NCI-H2171 (cell line): ENCODE data around the gene GGA1.
"Not testable (repeated sequence)": the region's sequence is repeated elsewhere in the genome, so short reads cannot be mapped to it uniquely, and the experiment has no call there.

Experiments
- DNase-seq: peaks from one replicate; lab custom pipeline; 2025; lab: John Stamatoyannopoulos, UW

The GGA1 gene

GRCh38 chr22:37650463-37651136 lies 42.0 kb downstream of the GGA1 start:
- DNase-seq: no peak

- no peak for DNase-seq
These were observed 46.1 kb downstream of the GGA1 start for GRCh38 chr22:37654563-37655251.

DNA sequence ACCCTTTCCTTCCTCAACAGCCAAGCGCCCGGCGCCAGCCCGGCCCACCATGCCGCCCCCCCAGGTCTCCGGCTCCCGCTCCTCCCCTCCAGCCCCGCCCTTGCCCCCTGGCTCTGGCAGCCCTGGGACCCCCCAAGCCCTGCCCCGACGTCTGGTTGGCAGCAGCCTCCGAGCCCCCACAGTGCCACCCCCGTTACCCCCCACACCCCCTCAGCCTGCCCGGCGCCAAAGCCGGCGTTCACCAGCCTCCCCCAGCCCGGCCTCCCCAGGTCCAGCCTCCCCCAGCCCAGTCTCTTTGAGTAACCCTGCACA lies 46.6 kb downstream of the GGA1 start:
- no peak for DNase-seq

DNA sequence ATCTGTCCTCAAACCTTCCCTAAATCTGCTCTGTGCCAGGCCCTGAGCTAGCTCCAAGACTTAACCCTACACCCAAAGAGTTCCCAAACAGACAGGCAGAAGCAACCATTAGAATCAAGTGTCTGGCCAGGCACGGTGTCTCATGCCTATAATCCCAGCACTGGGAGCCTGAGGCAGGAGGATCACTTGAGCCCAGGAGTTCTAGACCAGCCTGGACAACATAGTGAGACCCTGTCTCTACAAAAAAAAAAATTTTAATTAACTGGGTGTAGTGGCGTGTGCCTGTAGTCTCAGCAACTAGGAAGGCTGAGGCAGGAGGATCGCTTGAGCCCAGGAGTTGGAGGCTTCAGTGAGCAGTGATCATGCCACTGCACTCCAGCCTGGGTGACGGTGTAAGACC lies 47.9 kb downstream of the GGA1 start:
- not testable (repeated sequence) for DNase-seq

DNA sequence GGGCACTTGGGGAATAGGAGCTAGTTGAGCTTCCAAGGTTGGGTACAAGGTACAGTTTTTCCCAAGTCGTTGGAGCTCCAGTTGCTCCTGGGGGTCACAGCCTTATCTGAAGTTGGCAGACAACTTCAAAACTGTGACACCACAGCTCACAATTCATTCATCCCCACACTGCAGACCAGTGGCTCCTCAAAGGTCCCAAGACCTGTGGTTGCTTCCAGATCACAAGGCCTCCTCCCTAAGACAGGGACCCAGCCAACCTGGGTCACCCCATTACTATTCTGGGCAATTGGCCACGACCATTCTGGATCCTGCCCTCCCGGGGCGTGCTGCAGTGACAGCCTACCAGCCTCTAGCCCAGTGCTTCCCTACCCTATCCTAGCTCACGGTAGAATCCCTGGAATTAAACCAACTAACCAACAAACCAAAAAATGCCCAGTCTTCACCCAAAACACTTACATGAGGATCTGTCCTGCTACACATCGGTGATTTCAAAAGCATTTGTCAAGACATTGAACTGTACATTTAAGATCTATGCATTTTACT lies 49.0 kb downstream of the GGA1 start:
- DNase-seq: no peak

GRCh38 chr22:37658133-37659065 lies 49.8 kb downstream of the GGA1 start, which contains the start of gene PDXP:
Gene PDXP, plus strand, starts transcription at chr22:37658723. Its CDS starts 60 bp downstream, at chr22:37658783.
- peak; percentile 99 for DNase-seq

- peak; percentile 32 for DNase-seq
These were observed 50.6 kb downstream of the GGA1 start for GRCh38 chr22:37659066-37659896.

DNA sequence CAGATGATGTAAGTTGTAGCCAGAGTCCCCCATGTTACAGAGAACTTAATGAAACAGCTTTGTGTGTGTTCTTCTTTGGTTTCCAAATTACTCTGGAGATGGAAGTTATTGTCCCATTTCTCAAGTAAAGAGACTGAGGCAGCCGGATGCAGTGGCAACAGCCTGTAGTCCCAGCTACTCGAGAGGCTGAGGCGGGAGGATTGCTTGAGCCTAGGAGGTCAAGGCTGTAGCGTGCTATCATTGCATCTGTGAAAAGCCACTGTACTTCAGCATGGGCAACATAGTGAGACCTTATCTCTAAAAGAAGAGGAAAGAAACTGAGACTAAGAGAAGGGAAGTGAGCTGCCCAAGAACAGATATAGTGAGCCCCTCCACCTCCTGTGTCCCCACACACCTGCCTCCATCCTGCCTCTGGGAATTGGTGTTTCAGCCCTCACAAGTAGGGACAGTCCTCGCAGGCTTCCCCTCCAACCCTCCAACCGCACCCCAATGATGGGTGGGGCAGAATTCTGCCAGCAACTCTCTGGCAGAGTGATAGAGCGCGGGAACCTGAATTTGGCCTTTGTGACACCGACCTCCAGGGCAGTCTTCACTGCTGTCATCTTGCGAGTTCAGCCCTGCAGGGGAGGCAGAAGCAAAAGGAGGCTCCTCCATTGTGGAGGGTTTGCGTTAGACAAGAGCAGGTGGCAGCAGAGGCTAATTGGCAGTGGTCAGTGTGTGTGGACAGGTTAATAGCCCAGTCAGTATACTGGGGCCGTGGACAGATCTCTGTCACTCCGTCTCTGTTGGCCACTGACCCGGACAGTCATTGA lies 51.5 kb downstream of the GGA1 start:
- DNase-seq: no peak

DNA sequence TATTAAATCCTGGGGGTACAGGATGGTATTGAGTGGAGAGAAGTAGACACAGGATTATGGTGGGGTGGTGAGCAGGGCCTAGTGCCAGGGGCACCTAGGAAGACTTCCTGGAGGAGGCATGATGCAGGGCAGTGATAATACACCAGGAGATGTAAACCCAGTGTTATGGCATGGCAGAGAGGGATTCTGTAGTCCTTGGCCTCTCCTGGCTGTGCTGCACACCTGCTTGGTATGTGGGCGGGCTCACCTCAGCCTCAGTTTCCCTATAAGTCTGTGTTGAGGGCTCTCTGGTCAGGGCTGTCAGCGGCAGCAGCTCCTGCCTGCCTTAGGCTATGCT lies 52.0 kb downstream of the GGA1 start:
- no peak for DNase-seq

GRCh38 chr22:37661160-37661924 lies 52.7 kb downstream of the GGA1 start:
- DNase-seq: peak; percentile 86

DNA sequence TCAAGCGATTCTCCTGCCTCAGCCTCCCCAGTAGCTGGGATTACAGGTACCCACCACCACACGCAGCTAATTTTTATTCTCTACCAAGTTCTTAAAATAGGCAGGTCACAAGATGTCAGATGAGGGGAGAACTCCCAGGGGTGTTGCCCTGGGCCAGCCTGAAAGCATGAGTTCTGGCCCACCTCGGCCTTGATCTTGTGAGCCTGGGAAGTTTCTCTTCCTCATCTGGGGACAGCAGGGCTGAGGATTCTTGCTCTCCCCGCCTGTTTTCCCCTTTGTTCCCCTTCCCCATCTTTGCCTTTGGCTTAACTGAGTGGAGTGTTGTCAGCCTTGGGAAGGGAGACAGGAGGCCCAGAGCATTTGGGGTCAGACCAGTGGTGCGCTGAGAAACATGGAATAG lies 53.4 kb downstream of the GGA1 start:
- no peak for DNase-seq

GRCh38 chr22:37663521-37664140 lies 55.0 kb downstream of the GGA1 start:
- no peak for DNase-seq

DNA sequence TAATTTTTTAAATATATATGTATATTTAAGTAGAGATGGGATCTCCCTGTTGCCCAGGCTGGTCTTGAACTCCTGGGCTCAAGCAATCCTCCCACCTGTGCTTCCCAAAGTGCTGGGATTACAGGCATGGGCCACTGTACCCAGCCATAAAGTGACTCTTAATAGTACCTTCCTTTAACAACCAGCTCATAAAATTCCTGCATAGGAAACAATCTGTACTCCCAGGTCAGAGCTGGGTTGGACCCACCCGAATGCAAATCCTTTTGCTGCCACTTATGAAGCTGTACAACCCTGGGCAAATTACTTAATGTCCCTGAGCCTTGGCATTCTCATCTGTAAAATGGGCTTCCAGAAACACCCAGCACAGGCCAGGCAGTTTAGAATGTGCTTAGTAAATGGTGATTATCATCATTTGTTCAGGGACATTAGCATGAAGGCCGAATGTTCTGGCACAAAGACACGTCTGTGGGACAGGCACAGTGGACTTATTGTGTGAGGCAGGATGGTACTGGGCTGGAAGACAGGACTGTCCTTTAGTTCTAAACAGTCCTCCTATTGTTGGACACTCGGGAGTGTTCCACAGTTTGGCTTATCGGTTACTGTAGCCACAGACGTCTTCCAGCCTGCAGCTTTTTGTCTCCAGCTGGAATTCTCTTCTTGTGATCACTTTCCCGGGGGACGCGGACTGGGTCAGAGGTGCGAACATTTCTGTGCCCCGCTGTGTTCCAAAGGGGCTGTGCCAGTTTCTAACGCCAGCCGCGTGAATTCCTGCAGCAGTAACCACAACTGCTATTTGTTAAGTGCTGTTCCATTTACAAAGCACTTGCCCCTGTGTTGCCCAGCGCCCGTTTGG lies 55.8 kb downstream of the GGA1 start:
- DNase-seq: no peak

- no peak for DNase-seq
These were observed 56.9 kb downstream of the GGA1 start for GRCh38 chr22:37665487-37665886.

DNA sequence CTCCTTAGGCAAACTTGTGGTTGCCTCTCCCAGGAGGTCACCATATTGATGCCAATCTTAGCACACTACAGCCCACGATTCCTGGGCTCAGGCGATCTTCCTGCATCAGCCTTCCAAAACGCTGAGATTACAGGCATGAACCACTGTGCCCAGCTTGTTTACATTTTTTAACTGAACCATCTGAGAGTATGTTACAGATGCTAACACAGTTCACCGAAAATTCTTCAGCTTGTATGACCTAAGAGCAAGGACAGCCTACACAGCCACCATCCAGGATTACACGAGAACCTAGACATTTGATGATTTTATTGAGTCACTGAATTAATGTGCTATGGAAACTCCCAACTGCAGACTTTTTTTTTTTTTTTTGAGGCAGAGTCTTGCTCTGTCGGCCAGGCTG lies 61.0 kb downstream of the GGA1 start:
- DNase-seq: no peak

DNA sequence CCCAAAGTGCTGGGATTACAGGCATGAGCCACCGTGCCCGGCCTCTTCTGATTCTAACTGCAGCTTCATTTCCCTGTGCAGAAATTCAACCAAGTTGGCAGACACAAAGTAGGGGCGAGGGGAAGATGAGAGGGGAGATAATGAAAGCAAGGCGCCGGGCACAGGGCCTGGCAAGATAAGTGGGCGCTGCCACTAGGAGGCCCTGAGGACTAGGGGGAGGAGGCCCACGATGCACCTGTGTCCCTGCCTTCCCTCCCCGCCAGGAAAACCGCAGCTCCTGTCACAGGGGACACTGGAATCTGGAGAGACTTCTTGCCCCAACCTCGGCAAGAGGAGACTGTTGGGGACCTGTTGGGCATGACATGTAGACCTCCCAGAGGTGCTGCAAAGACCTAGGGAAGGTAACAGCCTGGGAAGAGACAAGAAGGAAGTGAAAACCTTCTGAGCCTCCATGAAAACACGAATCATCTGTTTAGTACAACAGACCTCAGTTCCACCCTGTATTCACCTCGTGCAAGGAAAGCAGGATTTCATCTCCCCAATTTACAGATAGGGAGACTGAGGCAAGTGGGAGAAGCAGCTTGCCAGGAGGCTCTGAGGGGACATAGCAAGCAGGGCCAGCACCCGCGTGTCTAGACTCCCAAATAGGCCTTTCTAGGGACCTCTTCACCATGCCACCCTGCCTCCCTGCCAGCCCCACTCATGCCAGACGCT lies 63.7 kb downstream of the GGA1 start:
- DNase-seq: no peak

DNA sequence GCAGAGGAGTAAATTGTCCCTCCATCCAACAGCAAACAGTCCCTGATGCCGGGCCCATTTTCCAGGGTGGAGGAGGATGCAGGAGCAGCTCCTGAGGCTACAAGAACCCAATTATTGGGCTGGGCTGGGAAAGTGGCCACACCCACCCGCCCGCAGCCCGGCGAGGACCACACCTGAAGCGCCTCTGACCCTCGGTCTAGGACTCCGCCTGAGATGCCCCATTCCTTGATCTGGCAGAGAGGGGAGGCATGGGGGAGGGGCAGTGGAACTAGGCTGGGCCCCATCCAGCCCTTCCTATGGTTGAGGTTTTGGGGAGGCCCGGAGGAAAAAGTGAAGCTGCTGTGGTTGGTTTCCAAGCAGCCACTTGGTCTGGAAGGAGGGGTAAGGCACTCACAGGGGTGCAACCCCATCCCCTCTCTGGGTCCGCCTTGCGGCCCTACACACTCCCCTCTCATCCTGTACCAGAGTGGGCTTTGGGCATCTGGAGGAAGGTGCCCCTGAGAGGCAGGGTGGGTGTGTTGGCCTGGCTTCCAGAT lies 64.4 kb downstream of the GGA1 start:
- no peak for DNase-seq

- DNase-seq: no peak
These were observed 65.6 kb downstream of the GGA1 start for GRCh38 chr22:37674248-37674647.
